RPMI8226 (cell line): ENCODE data around the gene BANK1.
"Not testable (repeated sequence)": the region's sequence is repeated elsewhere in the genome, so short reads cannot be mapped to it uniquely, and the experiment has no call there.

Source experiments
- DNase-seq: peaks from one replicate; pipeline ENCODE4 v3.0.0-alpha.2; 2015

The BANK1 gene

DNA sequence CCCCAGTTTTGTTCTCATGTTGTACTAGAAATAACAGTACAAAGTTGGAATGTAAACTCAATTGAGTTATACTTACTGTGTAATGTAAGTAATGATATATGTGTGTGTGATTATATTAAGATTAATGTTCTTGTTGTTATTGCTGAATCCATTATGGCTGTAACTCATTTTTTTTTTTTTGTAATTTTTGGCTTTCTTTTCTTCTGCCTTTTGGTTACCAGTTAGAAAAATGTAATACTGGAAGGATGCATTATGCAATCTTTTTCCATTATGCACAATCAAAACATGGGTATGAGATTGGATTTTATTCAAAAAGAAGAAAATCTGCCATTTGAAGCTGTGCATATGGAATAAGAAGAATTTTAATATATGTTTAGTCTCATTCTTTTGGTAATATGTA, 34.0 kb downstream of the BANK1 start:
- DNase-seq, result no peak

DNA sequence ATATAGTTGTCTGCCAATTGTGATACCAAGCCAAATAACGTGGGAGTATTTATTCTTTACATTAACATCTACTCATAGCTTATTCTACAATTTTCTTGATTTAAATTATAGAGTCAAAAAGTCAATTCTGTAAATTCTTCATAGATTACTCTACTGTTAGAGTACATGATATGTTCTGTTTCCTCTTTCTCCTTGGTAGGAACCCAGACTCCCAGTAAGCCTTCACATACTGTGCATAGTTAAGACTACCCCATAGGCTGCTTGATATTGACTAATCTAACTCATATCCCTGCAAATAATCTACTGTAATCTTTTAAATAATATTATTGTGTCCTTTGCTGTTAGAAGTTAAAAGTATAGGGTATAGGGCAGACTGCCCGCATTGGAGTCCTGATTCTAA, 35.4 kb downstream of the BANK1 start:
- no peak for DNase-seq

DNA sequence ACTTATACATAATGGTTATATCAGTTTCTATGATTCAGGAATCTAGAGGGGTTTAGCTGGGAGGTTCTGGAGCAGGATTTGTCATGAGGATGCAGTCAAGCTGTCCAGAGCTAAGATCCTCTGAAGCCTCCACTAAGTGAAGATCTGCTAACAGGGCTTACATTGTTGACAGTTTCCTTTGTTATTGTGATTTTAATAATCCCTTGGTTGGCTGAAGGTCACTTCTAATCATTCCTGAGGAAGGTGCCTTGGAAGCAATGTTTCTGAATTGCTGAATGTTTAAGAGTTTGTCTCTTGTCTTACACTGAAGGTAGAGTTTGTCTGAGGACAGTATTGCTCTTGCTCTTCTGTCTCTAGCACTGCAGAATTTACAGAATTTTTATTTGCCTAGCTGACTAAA, 41.3 kb downstream of the BANK1 start:
- DNase-seq, result no peak

DNA sequence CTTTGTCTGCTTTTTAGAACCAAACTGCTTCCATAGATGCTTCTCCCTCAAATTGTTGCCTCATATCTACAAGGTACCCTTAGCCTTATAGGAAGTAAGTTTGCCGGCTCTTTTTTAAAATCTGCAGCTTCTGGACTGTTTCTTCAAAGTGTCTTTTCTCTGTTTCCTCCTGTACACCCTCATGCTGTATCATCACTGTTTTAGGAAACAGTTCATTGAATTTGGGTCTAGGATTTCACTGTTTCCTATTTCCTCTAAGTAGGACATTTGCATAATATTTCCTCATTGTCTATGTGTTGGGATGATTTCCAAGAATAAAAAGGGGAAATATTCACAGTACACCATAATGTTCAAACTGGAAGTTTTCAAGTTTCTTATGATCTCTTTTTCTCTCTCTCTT, 43.0 kb downstream of the BANK1 start:
- no peak for DNase-seq

DNA sequence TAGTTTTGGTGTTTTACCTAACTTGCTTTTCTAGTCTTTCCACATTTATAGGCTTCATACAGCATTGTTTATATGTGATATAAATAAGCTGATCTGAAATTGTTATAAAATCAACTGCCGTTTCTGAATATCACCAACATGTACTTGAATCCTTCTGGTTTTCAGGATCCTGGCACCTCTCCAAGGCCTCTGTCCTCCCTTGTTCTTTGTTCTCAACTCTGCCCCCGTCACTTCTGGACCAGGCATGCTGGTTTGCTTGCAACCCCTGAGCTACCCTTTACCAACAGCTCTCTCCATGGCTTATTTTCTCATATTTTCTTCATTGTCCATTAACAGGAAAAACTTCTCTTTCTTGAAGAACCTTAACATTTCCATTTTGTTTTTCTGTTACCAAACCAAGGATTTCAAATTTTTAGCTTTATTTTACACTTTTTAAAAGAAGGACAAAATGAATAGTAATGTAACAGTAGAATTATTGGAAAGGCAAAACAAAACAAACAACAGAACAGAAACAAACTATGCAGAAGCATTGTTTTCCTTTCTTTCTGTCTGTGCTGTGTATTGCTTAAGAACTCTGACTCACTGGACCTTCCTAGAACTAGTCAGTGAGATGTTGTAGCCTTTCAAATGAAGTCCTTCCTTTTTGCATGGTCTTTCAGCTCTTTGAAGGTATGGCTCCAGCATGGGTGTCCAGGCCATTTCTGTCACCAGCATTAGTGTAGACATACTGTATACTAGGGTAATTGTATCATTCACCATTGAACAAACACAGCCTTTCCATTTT, 44.8 kb downstream of the BANK1 start:
- DNase-seq, result no peak

DNA sequence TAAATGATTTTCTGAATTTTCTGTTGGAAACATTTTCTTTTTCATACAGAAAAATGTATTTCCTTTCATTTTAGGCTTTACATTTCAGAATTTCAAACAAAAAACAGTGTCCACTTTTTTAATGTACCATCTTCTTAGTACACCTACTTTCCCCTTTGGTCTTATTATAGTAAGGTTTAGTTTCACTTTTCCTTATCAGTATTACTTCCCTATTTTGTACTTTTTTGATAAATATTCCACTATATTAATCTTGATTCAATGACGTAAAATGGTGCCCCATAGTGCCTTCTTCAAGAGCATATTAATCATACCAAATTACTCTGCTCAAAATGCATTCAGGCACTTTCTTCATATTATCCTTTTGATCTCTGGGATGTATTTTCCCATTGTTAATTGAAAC, 52.5 kb downstream of the BANK1 start:
- no peak for DNase-seq

DNA sequence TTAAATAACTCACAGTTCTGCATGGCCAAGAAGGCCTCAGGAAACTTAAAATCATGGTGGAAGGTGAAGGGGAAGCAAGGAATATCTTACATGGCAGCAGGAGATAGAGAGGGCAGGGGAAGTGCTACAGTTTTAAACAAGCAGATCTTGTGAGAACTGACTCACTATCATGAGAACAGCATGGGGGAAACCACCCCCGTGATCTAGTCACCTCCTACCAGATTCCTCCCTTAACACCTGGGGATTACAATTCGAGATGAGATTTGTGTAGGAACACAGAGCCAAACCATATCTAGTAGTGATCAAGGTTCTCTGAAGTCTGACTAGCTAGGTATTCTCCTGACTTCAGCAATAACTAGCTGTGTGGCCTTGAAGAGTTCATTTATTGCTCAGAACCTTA, 56.0 kb downstream of the BANK1 start:
- DNase-seq, result no peak

DNA sequence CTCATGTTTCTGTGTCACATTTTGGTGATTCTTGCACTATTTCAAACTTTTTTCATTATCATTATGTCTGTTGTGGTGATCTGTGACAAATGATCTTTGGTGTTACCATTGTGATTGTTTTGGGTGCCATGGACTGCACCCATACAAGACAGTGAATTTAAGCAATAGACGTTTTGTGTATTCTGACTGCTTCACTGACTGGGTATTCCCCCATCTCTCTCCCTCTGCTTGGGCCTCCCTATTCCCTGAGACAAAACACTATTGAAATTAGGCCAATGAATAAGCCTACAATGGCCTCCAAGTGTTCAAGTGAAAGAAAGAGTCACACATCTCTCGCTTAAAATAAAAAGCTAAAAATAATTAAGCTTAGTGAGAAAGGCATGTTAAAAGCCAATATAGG, 60.2 kb downstream of the BANK1 start:
- no peak for DNase-seq

DNA sequence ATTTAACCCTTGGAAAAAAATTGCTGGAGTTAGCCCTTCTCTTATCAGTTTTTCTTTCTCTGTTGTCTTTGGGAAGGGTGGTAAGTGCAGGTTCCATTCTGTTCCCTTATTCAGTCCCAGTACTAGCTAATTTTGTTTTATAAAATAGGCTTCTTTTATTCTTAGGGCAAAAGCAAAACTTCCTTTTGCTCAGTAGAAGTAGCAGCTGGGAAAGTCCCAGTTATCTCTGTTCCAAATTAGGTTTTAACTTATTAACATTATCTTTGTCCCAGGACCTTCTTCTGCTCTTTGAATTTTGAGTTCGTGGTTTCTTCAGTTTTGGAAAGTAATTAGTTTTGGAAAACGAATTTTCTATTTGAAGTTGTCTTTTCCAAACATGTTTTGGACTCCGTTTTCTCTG, 61.1 kb downstream of the BANK1 start:
- no peak for DNase-seq

DNA sequence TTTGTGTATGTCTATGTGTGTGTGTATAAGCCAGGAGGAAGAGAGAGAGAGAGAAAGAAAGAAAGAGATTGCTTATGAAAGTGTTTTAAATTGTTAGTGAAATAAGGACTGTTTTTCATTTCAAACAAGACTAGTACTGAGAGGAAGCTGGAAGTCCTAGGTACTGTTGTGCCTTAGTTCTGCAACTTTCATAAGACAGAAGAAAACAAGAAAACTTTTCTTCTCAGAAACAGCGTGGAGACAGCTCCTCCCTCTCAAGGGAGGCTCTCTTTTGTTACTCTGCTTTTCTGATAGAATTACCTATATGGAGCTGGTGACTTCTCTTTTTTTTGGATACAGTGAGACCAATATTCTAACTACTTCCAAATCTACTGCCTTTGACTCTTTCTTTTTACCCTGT, 62.5 kb downstream of the BANK1 start:
- DNase-seq, result no peak

DNA sequence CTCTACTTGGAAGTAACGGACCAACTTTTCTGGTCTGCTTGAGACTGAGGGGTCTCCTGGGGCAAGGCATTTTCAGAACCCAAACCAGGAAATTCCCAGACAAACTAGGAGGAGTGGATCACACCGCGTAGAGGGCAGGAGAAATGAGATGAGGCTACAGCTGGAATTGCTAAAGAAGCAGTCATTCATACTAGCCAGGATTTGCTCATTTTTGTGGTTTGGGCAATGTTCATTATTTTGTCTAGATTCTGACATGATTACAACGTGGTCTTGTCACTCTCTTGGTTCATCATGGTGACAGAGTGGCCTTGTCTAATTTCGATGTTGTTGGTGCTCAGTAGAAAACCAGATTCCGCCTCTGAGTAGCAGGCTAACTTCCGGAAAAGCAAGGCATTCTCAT, 63.2 kb downstream of the BANK1 start:
- no peak for DNase-seq

DNA sequence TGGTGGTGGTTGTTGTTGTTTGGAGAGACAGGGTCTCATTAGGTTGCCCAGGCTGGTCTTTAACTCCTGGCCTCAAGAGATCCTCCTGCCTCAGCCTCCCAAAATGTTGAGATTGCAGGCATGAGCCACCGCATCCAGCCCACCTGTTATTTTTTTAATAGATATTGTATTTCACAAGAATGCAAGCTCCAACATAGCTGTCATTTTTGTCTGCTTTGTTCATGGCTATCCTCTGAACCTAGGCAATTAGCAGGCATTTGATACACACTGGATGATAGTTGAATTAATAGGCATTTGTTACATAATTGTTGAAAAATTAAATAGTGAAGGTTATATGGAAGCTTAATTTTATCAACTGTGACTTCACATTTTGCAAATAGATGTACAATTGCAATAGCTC, 64.7 kb downstream of the BANK1 start:
- DNase-seq, result no peak

DNA sequence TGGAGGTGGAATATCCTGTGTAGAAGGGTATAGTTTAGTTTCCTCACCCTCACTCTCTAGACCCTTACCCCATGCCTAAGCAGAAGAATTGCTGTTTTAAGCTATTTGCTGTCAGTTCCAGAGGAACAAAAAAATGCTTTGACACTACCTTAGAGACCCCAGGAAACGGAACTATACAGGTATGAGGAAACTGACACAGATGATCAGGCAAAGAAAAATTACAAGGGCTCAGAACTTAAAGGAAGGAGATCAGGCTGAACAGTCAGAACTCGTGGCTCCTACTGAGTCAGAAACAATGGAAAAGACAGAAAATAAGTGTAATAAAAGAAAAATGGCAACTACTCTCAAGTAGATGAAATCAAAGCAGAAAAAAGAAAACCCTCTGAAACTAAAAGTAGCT, 65.6 kb downstream of the BANK1 start:
- DNase-seq, result no peak

DNA sequence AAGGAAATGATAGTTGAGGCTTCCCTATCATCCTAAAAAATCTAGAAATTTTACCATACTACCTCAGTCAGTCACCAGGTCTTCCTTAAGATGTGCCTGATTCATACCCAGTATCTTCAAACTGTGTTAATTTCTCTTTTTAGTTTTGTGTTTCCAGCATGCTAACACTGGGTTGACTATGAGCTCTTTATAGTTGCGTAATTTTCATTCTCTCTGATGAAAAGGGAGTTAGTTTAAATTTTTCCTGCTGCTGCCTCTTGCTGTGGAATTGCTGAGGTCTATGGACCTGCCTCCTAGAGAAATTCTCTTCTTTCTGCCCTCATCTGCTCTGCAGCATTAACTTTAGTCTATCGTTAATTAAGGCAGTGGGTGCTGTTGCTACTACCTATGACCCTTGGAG, 66.6 kb downstream of the BANK1 start:
- DNase-seq, result no peak

DNA sequence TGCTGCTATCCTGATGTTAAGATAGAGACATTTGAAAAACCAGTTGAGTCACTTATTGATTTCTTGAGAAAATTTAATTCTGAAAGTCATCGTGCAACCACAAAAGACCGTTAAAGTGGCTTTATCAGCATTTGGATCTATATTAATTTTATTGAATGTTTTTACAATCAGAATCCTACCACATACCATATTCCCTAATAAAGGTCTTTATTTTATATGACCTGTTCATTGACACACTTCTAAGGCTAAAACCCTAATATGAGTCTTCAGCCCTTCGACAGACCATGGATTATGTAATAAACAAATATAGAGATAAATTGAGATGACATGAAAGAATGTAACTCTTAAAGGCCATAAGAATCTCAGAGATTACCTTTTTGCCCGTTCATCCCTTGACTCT, 68.1 kb downstream of the BANK1 start:
- no peak for DNase-seq

DNA sequence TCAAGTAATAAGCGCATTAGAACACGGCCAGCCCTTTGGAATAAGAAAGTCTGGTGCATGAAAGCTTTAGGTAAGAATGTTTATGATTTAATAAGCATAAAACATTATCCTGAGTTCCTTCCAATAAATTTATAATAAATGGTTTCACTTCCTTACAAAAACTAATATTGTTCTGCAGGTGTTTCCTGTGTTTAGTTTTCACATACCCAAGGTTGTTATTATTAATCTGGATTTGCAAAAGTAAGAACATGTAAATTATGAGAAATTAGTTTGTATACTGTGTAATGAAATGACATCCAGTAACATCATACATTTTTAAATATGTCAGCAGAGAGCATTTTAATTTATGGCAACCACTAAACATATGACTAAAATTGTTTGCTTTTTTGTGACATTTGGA, 72.1 kb downstream of the BANK1 start:
- DNase-seq, result no peak

DNA sequence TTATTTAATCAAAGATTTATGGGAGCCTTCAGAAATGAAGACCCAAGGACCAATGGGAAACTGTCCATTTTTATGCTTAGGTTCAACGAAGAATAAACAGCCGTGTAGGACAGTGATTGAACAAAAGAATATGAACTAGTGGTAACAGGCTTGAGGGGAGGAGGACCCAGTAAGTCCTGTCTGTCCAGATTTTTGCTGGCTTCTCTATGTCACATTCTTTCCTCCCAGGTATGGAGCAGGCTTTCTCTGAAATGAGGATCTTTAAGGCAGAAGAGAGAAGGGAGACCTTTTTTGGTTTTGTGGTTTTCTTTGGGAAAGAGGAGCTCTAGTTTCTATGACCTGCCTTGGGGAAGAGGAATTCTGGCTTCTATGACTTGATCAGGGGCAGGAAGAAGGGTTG, 74.1 kb downstream of the BANK1 start:
- DNase-seq, result no peak

DNA sequence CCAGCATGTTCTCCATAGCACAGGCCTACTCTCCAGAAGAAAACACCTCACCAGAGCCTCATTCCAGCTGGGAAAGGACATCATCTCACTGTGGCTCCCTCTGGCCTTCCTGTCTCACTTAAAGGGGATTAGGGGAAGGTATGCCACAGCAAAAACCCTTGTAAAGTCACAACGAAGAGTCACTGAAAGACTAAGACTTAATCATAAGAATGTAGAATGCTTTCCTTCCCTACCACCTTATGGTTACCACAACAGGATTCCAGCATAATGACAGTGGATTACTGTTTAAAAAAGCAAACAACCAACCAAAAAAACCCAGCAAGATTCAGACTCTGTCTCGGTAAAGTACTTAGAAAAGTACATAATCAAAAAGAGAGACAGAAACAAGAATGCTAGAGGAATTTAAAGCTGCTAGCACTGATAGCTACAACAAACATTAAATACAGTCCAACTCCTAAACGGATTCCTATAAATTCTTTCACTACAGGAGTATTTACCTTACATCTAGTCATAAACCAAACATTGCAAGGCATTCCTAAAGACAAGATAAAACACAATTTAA, 75.1 kb downstream of the BANK1 start:
- DNase-seq, result no peak

DNA sequence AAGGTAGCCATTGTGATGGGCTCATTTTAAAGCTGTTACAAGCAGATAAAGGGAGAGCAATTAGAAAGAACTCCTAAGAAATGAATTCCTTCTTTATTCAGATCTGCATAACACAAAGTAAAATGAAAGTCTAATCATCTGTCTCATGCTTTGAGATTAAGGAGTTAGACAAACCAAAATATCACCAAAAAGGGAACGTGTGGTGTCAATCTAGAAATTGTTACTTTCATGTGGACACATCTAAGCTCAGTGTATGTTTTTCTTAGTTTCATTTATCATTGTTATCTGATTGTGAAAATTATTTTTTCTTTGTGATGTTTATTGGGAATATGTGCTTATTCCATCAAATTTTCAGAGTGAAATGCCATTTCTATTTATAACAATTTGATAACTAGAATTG, 80.3 kb downstream of the BANK1 start:
- DNase-seq, result no peak

DNA sequence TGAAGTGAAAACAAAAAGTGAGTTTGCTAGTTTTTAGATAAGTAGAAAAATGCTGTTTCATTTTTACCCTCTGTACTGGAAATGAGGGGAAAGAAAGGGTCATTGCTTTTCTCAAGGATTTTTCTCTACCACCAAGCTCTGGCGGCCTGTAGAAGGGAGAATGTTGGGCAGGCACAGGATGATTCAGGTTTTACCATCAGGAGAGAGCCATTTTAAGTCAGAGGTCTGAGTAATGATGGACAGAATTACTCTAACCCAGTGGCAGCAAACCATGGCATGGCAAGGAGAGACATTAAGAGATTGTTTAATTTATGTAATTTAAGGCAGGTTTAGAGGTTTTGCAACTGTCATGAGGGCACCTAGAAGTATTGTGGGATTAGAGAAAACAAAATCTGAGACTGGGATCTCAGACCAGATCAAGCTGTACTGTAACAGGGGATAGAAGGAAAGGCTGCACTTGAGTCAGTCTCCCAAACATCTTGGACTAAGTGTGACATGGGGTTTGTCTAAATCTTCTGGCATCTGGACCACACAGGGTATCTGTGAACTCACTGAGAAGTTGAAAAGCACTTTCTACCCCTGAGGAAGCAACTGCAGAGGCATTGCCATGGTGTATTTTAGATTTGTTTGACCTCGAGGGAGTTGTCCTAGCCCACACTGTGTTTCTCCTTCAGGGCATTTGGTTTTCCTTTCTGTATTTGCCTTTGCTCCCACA, 81.6 kb downstream of the BANK1 start:
- no peak for DNase-seq

DNA sequence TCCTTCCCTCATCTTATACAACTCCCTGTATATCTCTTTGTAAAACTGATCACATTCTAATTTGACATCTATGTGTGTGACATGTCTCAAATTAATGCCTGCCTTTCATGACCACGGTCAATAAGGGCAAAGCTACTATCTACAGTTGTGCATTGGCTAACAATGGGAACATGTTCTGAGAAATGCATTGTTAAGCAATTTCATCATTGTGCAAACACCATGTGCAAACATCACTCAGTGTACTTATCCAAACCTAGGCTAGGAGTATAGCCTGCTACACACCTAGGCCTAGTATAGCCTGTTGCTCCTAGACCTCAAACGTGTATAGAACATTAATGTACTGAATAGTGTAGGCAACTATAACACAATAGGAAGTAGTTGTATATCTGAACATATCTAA, 95.0 kb downstream of the BANK1 start:
- DNase-seq, result no peak

DNA sequence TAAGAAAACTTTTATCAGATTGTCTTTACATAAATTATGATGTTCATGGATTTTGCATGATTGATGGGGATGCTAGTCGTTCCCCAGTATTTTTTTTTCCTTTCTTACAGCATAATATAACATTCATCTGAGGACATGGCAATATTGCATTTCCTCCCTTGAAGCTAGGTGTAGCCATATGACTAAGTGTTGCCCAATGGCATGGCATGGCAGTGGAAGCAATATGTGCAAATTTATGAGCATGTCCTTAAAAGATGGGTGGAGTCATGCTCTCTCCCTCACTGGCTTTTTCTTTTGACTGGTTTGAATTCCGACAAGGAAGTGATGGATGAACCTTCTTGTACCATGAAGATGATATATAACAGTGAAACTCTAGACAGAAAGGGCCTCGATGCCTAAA, 96.3 kb downstream of the BANK1 start:
- DNase-seq, result no peak

DNA sequence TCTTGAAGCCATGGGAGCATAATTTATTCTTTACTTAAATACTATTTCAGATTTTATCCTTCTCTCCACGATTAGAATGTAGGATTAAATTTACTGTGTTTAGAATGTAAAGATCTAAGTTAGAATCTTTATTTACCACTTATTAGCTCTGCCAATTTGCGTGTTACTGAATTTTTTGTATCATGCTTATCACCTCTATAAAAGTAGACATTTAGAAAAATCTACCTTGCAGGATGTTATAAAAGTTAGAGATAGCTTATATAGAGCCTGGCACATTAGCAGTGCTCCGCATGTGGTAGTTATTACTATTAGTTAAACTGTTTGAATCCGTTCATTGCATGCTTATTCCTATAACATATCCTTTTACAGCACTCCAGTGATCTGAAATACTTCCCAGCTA, 97.9 kb downstream of the BANK1 start:
- no peak for DNase-seq

DNA sequence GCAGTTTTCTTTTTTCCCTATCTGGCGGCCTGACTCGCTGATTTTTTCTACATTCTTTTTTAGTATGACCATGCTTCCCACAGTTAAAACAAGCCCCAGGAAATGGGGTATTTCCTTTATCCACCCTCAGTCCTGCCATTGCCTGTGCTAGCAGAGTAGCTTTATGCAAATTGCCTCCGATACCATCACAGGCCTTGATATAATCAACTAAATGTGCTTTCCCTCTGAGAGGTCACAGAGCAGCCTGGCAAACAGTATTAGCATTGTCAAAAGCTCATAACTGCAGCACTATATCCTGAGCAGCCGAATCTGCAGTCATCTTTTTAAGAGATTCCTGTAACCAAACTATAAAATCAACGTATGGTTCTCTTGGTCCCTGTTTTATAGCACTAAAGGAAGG, 115.0 kb downstream of the BANK1 start:
- not testable (repeated sequence) for DNase-seq
